ENCODE data around the gene WASF1.

WASF1 gene

GRCh38 chr6:110211753-110212152, 32.3 kb upstream of the WASF1 start:
- H3K4me1 Mint-ChIP-seq: no peaks in the 10 kb centered on the region
- TF ChIP-seq CTCF (IDR thresholded peaks at IDR 0.05): no peak
- no peak for DNase-seq
- H3K9me3 Mint-ChIP-seq: no peaks in the 10 kb centered on the region
- no peaks in the 10 kb centered on the region for H3K27me3 Mint-ChIP-seq (ENCODE audit: low read depth, poor library complexity)
- H3K4me3 Mint-ChIP-seq: no peak overlapping the region
- peaks cover 60% of the 10 kb centered on the region for H3K36me3 Mint-ChIP-seq (ENCODE audit: low read depth)
- no peak overlapping the region for H3K27ac Mint-ChIP-seq

- H3K4me1 Mint-ChIP-seq: no peaks in the 10 kb centered on the region
- DNase-seq: no peak
- H3K9me3 Mint-ChIP-seq: no peaks in the 10 kb centered on the region
- H3K36me3 Mint-ChIP-seq (ENCODE audit: low read depth): peaks cover 41% of the 10 kb centered on the region
- no peak for TF ChIP-seq CTCF (IDR thresholded peaks at IDR 0.05)
- no peak overlapping the region for H3K27ac Mint-ChIP-seq
- H3K4me3 Mint-ChIP-seq: no peak overlapping the region
- H3K27me3 Mint-ChIP-seq (ENCODE audit: low read depth, poor library complexity): no peaks in the 10 kb centered on the region
Measured at GRCh38 chr6:110207652-110208051, 28.2 kb upstream of the WASF1 start.

GRCh38 chr6:110201151-110201884, 21.8 kb upstream of the WASF1 start:
- TF ChIP-seq CTCF (IDR thresholded peaks at IDR 0.05): no peak
- Mint-ChIP-seq H3K27ac (no peak overlapping the region), H3K4me3 (no peak overlapping the region), H3K9me3 (no peaks in the 10 kb centered on the region), H3K4me1 (peaks cover 20% of the 10 kb centered on the region), H3K36me3 (ENCODE audit: low read depth) (peaks cover 37% of the 10 kb centered on the region), H3K27me3 (ENCODE audit: low read depth, poor library complexity) (no peaks in the 10 kb centered on the region)
- no peak for DNase-seq

GRCh38 chr6:110198561-110198960, 19.1 kb upstream of the WASF1 start:
- Mint-ChIP-seq H3K4me1 (peaks cover 20% of the 10 kb centered on the region), H3K27ac (no peak overlapping the region), H3K27me3 (ENCODE audit: low read depth, poor library complexity) (no peaks in the 10 kb centered on the region), H3K36me3 (ENCODE audit: low read depth) (peaks cover 38% of the 10 kb centered on the region), H3K4me3 (no peak overlapping the region), H3K9me3 (no peaks in the 10 kb centered on the region)
- DNase-seq: no peak
- no peak for TF ChIP-seq CTCF (IDR thresholded peaks at IDR 0.05)

GRCh38 chr6:110196874-110197273, 17.4 kb upstream of the WASF1 start:
- Mint-ChIP-seq H3K36me3 (ENCODE audit: low read depth) (peaks cover 40% of the 10 kb centered on the region), H3K4me1 (peaks cover 19% of the 10 kb centered on the region), H3K9me3 (no peaks in the 10 kb centered on the region), H3K27ac (no peak overlapping the region), H3K4me3 (no peak overlapping the region), H3K27me3 (ENCODE audit: low read depth, poor library complexity) (no peaks in the 10 kb centered on the region)
- no peak for TF ChIP-seq CTCF (IDR thresholded peaks at IDR 0.05)
- DNase-seq: no peak

- DNase-seq: no peak
- no peaks in the 10 kb centered on the region for H3K9me3 Mint-ChIP-seq
- no peak overlapping the region for H3K4me3 Mint-ChIP-seq
- peaks cover 7% of the 10 kb centered on the region for H3K4me1 Mint-ChIP-seq
- TF ChIP-seq CTCF (IDR thresholded peaks at IDR 0.05): no peak
- no peak overlapping the region for H3K27ac Mint-ChIP-seq
- no peaks in the 10 kb centered on the region for H3K27me3 Mint-ChIP-seq (ENCODE audit: low read depth, poor library complexity)
- peaks cover 40% of the 10 kb centered on the region for H3K36me3 Mint-ChIP-seq (ENCODE audit: low read depth)
Measured at GRCh38 chr6:110195639-110196038, 16.2 kb upstream of the WASF1 start.
